ENCODE measurements around the gene INSC. TPM values are rescaled to one million over a fixed set of nuclear protein-coding genes. Genes with fewer than 3 reads are reported as not detected.

INSC gene
- total and polyA plus RNA-seq, 2 experiments from 2014 or later = 0.97 to 1.5 TPM

- no peak for TF ChIP-seq CTCF (conservative IDR thresholded peaks at IDR 0.05; ENCODE audit: low read depth in 2 of 2)
- no peak for TF ChIP-seq EZH2 (IDR thresholded peaks at IDR 0.05; ENCODE audit: low read depth, unreplicated experiment)
- no peak for TF ChIP-seq JUNB (IDR thresholded peaks at IDR 0.05; ENCODE audit: unreplicated experiment)
- no peak for TF ChIP-seq ZNF331 (CRISPR knock-in tag; IDR thresholded peaks at IDR 0.05; ENCODE audit: low read depth)
Observed at GRCh38 chr11:15206791-15207190, 92.1 kb downstream of the INSC start (continued).

- Histone ChIP-seq H3K79me2 (replicated peaks; ENCODE audit: insufficient read depth) (no peaks in the 10 kb centered on the region), H4K20me1 (replicated peaks; ENCODE audit: insufficient read depth) (no peaks in the 10 kb centered on the region), H3K9me2 (ENCODE audit: insufficient read depth) (no peaks in the 10 kb centered on the region), H3K4me3 (no peak overlapping the region), H3F3A (replicated peaks; ENCODE audit: low read depth) (no peaks in the 10 kb centered on the region), H3K27ac (ENCODE audit: low read depth) (no peak overlapping the region), H2AFZ (0 out of 2 replicates have a peak overlapping the region, but pooled peaks have one; percentile 52), H3K4me1 (ENCODE audit: insufficient read depth) (no peaks in the 10 kb centered on the region; the same call in 1 of the 2 replicates), H3K4me2 (no peak overlapping the region), H3K27me3 (ENCODE audit: insufficient read depth) (no peaks in the 10 kb centered on the region), H3K36me3 (ENCODE audit: insufficient read depth) (no peaks in the 10 kb centered on the region)
- DNase-seq (ENCODE audit: low spot score) (peak; percentile 90), ATAC-seq (peak; percentile 99)
- Mint-ChIP-seq H3K4me1 (no peaks in the 10 kb centered on the region), H3K9me3 (no peaks in the 10 kb centered on the region), H3K36me3 (ENCODE audit: low read depth) (no peaks in the 10 kb centered on the region), H3K27me3 (ENCODE audit: insufficient read depth, low read depth, poor library complexity) (peaks cover 8% of the 10 kb centered on the region), H3K4me3 (no peak overlapping the region), H3K27ac (no peak overlapping the region)
- TF ChIP-seq NANOG (IDR thresholded peaks at IDR 0.05; ENCODE audit: borderline replicate concordance) = no peak
- TF ChIP-seq ETS1 (IDR thresholded peaks at IDR 0.05) = 0 out of 2 replicates have a peak, but pooled peaks have one; percentile 39
- peak; percentile 88 to 99 for TF ChIP-seq CTCF (conservative IDR thresholded peaks at IDR 0.05; ENCODE audit: low read depth in 2 of 2)
Observed at GRCh38 chr11:15208378-15209222, 93.9 kb downstream of the INSC start.

GRCh38 chr11:15212876-15213275, 98.2 kb downstream of the INSC start:
- Mint-ChIP-seq H3K27ac (no peak overlapping the region), H3K9me3 (no peaks in the 10 kb centered on the region), H3K36me3 (ENCODE audit: low read depth) (no peaks in the 10 kb centered on the region), H3K4me1 (peaks cover 5% of the 10 kb centered on the region), H3K27me3 (ENCODE audit: insufficient read depth, low read depth, poor library complexity) (peaks cover 6% of the 10 kb centered on the region), H3K4me3 (no peak overlapping the region)
- H3K4me2 ChIP-seq = no peak overlapping the region
- no peak overlapping the region for H2AFZ ChIP-seq
- H3K4me3 ChIP-seq = no peak overlapping the region
- no peaks in the 10 kb centered on the region; the same call in 1 of the 2 replicates for H3K4me1 ChIP-seq (ENCODE audit: insufficient read depth)
- DNase-seq (ENCODE audit: low spot score) (no peak), ATAC-seq (no peak)
- no peaks in the 10 kb centered on the region for H3F3A ChIP-seq (replicated peaks; ENCODE audit: low read depth)
- no peak for TF ChIP-seq POLR2AphosphoS5 (IDR thresholded peaks at IDR 0.05; ENCODE audit: low read depth)
- no peak for TF ChIP-seq JUNB (IDR thresholded peaks at IDR 0.05; ENCODE audit: unreplicated experiment)
- H3K79me2 ChIP-seq (replicated peaks; ENCODE audit: insufficient read depth) = no peaks in the 10 kb centered on the region
- H3K9me2 ChIP-seq (ENCODE audit: insufficient read depth) = no peaks in the 10 kb centered on the region
- no peak overlapping the region for H3K27ac ChIP-seq (ENCODE audit: low read depth)
- no peaks in the 10 kb centered on the region for H3K27me3 ChIP-seq (ENCODE audit: insufficient read depth)
- H4K20me1 ChIP-seq (replicated peaks; ENCODE audit: insufficient read depth) = no peaks in the 10 kb centered on the region
- H3K36me3 ChIP-seq (ENCODE audit: insufficient read depth) = no peaks in the 10 kb centered on the region

All from GM23338 (cell line).